ENCODE results near the gene ATP6V0D1. TPM values are rescaled to one million over a fixed set of nuclear protein-coding genes. Genes with fewer than 3 reads are reported as not detected.

ATP6V0D1 gene
- total RNA-seq, 3 donors from 2014 or later, result 101 to 122 (median 104) TPM

DNA sequence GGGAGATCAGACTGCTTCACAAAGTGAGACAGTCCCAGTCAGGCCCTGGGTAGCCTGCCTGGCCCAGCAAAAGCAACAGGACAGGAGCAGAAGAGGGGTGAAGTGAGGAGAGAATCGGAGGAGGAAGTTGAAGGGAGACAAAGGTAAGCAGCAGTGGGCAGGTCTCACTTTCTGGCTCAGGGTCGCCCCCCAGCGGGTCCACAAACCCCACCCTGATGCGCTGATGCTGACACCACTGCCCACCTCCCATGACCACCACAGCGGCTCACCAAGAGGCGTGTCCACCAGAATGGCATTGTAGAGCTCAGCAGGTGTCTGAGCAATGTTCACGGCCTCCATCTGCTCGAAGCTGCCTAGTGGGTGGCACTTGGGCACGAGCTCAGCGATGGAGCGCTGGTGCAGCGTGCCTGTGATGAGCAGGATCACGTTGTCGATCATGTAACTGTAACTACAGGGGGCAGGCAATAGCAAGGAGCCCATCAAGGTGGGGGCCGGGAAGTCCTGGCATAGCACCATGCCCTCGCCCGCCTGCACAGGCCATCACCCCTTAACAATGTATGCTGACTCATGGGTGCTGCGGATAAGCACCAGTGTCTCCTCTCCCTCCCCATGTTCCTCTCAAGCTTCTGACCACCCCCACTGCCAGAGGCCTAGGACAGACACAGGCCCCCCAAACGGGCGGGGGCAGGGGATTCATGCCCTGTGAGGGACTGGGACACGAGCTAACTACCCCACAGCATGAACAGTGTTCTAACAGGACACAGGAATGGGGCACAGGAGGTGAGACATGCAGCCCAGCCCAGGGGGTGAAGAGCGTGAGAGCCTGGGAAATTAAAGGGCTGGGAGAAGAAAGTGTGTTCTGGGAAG, 36.5 kb downstream of the ATP6V0D1 start:
- peak overlapping the region; percentile 65 to 68 for H3K27ac ChIP-seq
- no peak for DNase-seq (ENCODE audit: low spot score in 2 of 2)
- no peak for TF ChIP-seq POLR2A (IDR thresholded peaks at IDR 0.05)
- no peak for TF ChIP-seq POLR2AphosphoS5 (IDR thresholded peaks at IDR 0.05)
- TF ChIP-seq, protein P1, sequence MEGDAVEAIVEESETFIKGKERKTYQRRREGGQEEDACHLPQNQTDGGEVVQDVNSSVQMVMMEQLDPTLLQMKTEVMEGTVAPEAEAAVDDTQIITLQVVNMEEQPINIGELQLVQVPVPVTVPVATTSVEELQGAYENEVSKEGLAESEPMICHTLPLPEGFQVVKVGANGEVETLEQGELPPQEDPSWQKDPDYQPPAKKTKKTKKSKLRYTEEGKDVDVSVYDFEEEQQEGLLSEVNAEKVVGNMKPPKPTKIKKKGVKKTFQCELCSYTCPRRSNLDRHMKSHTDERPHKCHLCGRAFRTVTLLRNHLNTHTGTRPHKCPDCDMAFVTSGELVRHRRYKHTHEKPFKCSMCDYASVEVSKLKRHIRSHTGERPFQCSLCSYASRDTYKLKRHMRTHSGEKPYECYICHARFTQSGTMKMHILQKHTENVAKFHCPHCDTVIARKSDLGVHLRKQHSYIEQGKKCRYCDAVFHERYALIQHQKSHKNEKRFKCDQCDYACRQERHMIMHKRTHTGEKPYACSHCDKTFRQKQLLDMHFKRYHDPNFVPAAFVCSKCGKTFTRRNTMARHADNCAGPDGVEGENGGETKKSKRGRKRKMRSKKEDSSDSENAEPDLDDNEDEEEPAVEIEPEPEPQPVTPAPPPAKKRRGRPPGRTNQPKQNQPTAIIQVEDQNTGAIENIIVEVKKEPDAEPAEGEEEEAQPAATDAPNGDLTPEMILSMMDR (IDR thresholded peaks at IDR 0.05), result no peak
- no peaks in the 10 kb centered on the region for H3K27me3 ChIP-seq
- H3K36me3 ChIP-seq, result no peaks in the 10 kb centered on the region
- no peak overlapping the region for H3K4me3 ChIP-seq
- H3K4me1 ChIP-seq, result peaks cover 25 to 50% of the 10 kb centered on the region in 2 donors
- intact Hi-C loops (cut with DNase I; ENCODE audit: low total_unique reads), result no loop called here
- H3K9me3 ChIP-seq, result no peaks in the 10 kb centered on the region

DNA sequence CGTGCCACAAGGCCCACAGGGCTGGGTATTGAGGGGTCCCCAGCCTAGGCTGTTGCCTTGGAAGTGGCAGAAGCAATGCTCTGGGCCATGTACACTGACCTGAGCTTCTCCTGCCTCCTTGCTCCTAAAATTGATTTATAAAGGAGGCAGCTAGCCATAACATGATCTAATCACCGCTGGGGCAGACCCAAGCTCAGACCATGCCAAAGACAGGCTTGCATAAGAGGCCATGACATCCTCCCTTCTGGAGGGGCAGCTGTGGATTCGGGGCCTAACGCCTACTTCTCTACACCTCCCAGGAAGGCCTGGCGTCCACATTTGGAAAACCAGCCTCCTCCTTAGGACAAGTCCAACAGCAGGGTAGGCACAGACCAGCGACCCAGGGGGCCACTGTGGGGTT, 37.7 kb downstream of the ATP6V0D1 start:
- TF ChIP-seq POLR2AphosphoS5 (IDR thresholded peaks at IDR 0.05), result peak; percentile 50 to 69 (median 53)
- TF ChIP-seq, protein P1 (IDR thresholded peaks at IDR 0.05), result no peak
- H3K4me1 ChIP-seq, result peaks cover 24 to 54% of the 10 kb centered on the region in 2 donors
- intact Hi-C loops (cut with DNase I; ENCODE audit: low total_unique reads), result no loop called here
- H3K9me3 ChIP-seq, result no peaks in the 10 kb centered on the region
- no peak overlapping the region for H3K4me3 ChIP-seq
- no peaks in the 10 kb centered on the region for H3K36me3 ChIP-seq
- no peak for DNase-seq (ENCODE audit: low spot score in 2 of 2)
- peak overlapping the region; percentile 68 to 87 for H3K27ac ChIP-seq
- no peaks in the 10 kb centered on the region for H3K27me3 ChIP-seq

DNA sequence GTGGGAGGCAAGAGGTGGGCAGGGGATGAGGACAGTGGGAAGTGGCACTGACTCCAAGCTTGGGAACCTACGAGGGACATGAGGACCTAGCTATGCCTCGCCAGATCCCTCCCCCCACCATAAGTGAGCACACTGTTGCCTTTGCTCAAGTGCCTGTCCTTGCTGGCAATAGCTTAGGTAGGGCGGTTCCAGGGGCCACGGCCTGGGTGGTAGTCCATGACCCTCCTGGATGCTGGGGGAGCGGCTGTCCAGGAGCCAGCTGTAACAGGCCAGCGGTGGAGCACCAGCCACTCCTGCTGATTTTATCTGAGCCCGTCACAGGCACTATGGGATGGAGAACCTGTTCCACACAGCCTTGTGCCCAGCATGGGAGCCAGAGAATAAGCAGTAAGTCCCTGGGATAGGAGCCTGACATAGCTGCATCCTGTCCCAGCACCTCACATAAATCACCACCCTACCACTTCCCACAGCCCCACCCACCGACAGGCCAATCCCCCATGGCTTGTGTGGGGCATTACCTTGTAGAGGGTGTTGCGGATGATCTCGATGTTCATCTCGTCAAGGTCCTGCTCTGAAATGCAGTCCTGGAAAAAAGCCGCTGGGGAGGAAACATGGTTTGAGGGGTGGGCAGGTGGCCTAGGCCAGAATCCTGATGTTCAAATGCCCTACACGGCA, 38.2 kb downstream of the ATP6V0D1 start:
- Histone ChIP-seq H3K4me1 (peaks cover 24 to 54% of the 10 kb centered on the region in 2 donors), H3K27me3 (no peaks in the 10 kb centered on the region), H3K4me3 (no peak overlapping the region), H3K9me3 (no peaks in the 10 kb centered on the region), H3K27ac (peak overlapping the region; percentile 66 to 87), H3K36me3 (no peaks in the 10 kb centered on the region)
- intact Hi-C loops (cut with DNase I; ENCODE audit: low total_unique reads), result no loop called here
- TF ChIP-seq POLR2AphosphoS5 (IDR thresholded peaks at IDR 0.05) (no peak), POLR2A (IDR thresholded peaks at IDR 0.05) (no peak)
- TF ChIP-seq, protein P1 (IDR thresholded peaks at IDR 0.05), result no peak
- DNase-seq (ENCODE audit: low spot score in 2 of 2), result no peak

DNA sequence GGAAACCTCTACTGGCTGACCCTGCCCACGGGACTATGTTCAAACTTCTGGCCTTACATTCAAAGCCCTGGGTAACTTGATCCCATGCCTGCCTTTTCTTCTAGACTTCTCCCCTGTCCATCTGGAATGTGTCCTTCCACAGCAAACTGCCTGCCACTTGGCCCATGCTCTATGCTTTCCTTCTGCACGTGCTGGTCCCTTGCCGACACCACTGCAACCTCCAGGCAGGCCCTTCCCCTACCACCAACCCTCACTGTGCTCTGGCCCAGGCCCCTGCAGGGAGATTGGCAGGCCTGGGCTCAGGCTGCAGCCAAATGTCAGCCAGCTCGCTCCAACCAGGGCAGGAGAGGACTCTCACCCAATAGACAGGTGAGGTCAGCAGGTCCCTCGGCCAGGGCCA, 39.0 kb downstream of the ATP6V0D1 start:
- Histone ChIP-seq H3K4me1 (peaks cover 22 to 51% of the 10 kb centered on the region in 2 donors), H3K9me3 (no peaks in the 10 kb centered on the region), H3K36me3 (no peaks in the 10 kb centered on the region), H3K4me3 (no peak overlapping the region), H3K27ac (peak overlapping the region; percentile 57 to 87), H3K27me3 (no peaks in the 10 kb centered on the region)
- intact Hi-C loops (cut with DNase I; ENCODE audit: low total_unique reads), result no loop called here
- no peak for TF ChIP-seq POLR2A (IDR thresholded peaks at IDR 0.05)
- TF ChIP-seq, protein P1 (IDR thresholded peaks at IDR 0.05), result no peak
- TF ChIP-seq POLR2AphosphoS5 (IDR thresholded peaks at IDR 0.05), result no peak
- no peak for DNase-seq (ENCODE audit: low spot score in 2 of 2)

- no peaks in the 10 kb centered on the region for H3K9me3 ChIP-seq
- H3K27me3 ChIP-seq, result no peaks in the 10 kb centered on the region
- peaks cover 16 to 45% of the 10 kb centered on the region in 2 donors for H3K4me1 ChIP-seq
- no peaks in the 10 kb centered on the region for H3K36me3 ChIP-seq
- H3K27ac ChIP-seq, result peak overlapping the region; percentile 57 to 87
- DNase-seq (ENCODE audit: low spot score in 2 of 2), result peak; percentile 94 to 96
- intact Hi-C loops (cut with DNase I; ENCODE audit: low total_unique reads), result no loop called here
- no peak overlapping the region for H3K4me3 ChIP-seq
- TF ChIP-seq POLR2A (IDR thresholded peaks at IDR 0.05) (no peak), POLR2AphosphoS5 (IDR thresholded peaks at IDR 0.05) (peak in 1 of 3 donors; percentile 76)
These were observed 39.6 kb downstream of the ATP6V0D1 start for GRCh38 chr16:67441271-67441753.
